GM12864 (cell line): ENCODE data around the gene FSD1.

ENCODE experiments used
- DNase-seq: peaks from one replicate; pipeline ENCODE4 v3.0.0-alpha.2; 2011; ENCODE audit warnings: low read depth
- H3K4me3 ChIP-seq: 2 replicates; pipeline ENCODE4 v1.5.1; 2011; ENCODE audit warnings: mild to moderate bottlenecking, low read depth, low read length, control low read depth
- CTCF ChIP-seq: IDR thresholded peaks from 2 replicates; pipeline ENCODE4 v1.5.1; 2011; ENCODE audit warnings: low read depth, mild to moderate bottlenecking, moderate library complexity, low read length, control low read depth, inconsistent platforms; ENCODE audit errors: missing control alignments

The FSD1 gene

GRCh38 chr19:4297901-4298809 lies 6.2 kb upstream of the FSD1 start:
- DNase-seq = no peak
- H3K4me3 ChIP-seq = no peak overlapping the region
- TF ChIP-seq CTCF = no peak

GRCh38 chr19:4298810-4299550 lies 5.4 kb upstream of the FSD1 start:
- TF ChIP-seq CTCF = no peak
- H3K4me3 ChIP-seq = no peak overlapping the region
- no peak for DNase-seq

- TF ChIP-seq CTCF = no peak
- no peak for DNase-seq
- no peak overlapping the region for H3K4me3 ChIP-seq
These were observed 3.8 kb upstream of the FSD1 start for GRCh38 chr19:4300589-4300988.

- no peak for TF ChIP-seq CTCF
- H3K4me3 ChIP-seq = no peak overlapping the region
- DNase-seq = no peak
These were observed 2.7 kb upstream of the FSD1 start for GRCh38 chr19:4301590-4302242.

- TF ChIP-seq CTCF = no peak
- H3K4me3 ChIP-seq = no peak within 1 kb of the TSS
- DNase-seq = no peak
These were observed 2.2 kb upstream of the FSD1 start, which contains the start of gene TMIGD2 for GRCh38 chr19:4302243-4302640. Gene TMIGD2, minus strand, starts transcription at chr19:4302389. Its CDS starts 4 bp downstream, at chr19:4302385.

- DNase-seq = no peak
- no peak for TF ChIP-seq CTCF
- no peak overlapping the region for H3K4me3 ChIP-seq
These were observed 420 bp upstream of the FSD1 start for GRCh38 chr19:4303819-4304537.
